GM12873 (cell line): ENCODE measurements around the gene MAPKAP1.

ENCODE experiments used
- TF ChIP-seq, protein P1 (sequence below): IDR thresholded peaks from 2 replicates; pipeline ENCODE4 v1.5.1; 2012; ENCODE audit warnings: low read depth, mild to moderate bottlenecking, moderate library complexity, low read length, control low read depth; ENCODE audit not compliant: insufficient read depth; ENCODE audit errors: missing control alignments

Gene MAPKAP1

DNA sequence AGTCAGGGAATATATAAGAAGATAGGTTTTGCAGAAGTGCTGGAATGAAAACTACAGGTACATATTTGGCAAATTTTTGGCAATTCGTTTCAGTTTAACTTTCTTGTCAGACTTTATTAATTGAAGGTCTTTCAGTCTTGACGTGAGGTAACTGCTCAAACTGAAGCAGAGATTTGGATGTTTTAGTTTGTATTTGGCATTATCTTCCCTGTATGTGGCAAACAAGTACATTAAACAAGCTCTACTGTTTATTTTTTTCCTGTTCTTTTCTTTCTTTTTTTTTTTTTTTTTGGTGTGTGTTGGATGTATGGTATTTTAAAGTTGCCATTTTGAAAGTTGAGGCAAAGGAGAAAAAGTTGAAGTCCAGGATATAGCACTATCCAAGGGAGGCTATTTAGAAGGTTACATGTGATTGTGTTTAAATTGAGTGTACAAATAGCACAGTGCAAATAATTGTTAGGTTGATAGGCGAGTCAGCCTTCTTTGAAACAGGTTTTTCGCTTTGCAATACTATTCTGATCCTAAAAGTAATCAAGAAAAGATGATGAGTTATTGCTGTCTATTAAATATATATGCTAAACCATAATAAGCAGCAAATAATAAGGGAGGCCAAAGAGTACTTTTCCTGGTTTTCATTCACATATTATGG lies 42.4 kb upstream of the MAPKAP1 start:
- TF ChIP-seq, protein P1, sequence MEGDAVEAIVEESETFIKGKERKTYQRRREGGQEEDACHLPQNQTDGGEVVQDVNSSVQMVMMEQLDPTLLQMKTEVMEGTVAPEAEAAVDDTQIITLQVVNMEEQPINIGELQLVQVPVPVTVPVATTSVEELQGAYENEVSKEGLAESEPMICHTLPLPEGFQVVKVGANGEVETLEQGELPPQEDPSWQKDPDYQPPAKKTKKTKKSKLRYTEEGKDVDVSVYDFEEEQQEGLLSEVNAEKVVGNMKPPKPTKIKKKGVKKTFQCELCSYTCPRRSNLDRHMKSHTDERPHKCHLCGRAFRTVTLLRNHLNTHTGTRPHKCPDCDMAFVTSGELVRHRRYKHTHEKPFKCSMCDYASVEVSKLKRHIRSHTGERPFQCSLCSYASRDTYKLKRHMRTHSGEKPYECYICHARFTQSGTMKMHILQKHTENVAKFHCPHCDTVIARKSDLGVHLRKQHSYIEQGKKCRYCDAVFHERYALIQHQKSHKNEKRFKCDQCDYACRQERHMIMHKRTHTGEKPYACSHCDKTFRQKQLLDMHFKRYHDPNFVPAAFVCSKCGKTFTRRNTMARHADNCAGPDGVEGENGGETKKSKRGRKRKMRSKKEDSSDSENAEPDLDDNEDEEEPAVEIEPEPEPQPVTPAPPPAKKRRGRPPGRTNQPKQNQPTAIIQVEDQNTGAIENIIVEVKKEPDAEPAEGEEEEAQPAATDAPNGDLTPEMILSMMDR, result no peak

DNA sequence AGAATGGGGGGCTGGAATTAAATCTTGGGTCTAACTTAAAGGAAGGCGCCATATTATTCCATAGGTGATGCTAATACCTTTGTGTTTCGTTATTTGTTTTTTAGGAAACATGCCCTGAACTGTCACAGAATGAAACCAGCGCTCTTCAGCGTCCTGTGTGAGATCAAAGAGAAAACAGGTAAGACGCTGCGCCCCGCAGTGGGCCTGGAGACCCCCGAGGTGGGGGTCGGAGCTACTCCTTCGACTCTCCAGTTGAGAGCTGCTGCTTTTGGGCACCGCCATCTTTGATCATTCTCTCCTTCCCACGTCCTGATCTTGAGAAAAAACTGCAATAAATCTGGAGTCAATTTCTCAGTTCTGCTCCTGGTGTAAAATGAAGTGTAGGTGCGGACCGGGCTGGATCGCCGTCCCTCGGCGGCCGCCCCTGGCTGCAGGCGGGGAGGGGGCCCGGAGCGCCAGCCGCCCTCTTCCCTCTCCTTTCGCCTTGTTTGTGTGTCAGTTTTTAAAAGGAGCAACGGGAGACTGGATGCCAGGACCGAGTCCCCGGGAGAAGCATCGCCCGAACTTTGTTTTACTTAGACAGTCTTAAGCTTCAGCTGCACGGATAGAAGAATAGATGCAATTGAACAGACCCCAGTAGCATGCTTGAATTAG lies 41.6 kb upstream of the MAPKAP1 start:
- TF ChIP-seq, protein P1, result no peak

DNA sequence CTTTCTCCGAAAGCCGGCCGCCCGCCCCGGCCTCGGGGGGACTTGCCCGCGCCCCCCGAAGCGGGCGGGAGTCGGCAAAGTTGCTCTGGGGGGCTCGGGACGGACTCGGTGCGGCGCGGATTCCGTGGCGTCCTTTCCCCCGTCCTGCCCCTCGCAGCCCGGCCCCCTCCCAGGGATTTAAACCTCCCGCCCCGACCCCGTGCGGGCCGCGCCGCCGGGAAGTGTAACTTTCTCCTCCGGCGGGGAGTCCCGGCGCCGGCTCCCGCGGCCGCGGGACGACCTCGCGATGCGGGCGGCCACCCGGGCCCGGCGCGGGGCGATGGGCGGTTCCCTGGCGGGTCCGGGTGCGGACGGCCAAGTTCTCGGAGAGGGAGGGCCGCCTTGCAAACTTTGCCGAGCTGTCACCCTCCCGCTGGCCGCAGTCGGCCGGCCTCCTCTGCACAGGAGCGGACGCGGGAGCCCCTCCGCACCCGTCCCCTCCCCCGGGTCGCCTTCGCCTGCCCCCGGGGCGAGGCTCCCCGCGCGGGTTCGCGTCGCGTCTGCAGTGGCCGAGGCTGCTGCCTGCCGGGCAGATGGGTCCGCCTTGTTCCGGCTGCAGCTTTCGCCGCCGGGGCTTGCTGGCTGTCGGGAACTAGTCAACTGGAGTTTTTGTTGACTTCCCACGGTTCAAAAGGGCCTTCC lies 40.9 kb upstream of the MAPKAP1 start:
- TF ChIP-seq, protein P1, result no peak

DNA sequence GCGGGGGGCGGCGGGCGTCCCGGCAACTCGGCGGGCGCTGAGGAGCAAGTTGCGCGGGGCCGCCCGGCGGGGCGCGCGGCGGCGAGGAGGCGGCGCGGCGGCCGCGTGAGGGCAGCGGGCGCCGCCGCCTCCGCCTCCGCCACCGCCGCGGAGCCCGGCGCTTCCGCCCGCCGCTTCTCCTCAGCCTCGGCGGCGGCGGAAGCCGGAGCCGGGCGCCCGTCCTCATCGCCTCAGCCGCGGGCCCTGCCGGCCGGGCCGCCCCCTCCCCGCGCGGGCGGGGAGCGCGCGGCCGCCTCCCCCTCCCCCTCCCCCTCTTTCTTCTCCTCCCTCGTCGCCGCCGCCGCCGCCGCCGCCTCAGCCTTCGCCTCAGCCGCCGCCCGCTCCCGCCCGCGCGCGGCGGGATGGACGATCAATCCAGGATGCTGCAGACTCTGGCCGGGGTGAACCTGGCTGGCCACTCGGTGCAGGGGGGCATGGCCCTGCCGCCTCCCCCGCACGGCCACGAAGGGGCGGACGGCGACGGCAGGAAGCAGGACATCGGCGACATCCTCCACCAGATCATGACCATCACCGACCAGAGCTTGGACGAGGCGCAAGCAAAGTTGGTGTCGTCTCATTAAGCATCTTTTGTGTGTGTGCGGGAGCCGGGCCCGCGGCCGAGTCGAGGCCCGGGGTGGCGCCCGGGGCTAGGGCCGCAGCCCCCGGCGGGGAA lies 40.2 kb upstream of the MAPKAP1 start, which contains the start of gene PBX3:
Gene PBX3 (plus strand): TSS at position 321 of the 712 bp plus-strand sequence.
- TF ChIP-seq, protein P1, result no peak

DNA sequence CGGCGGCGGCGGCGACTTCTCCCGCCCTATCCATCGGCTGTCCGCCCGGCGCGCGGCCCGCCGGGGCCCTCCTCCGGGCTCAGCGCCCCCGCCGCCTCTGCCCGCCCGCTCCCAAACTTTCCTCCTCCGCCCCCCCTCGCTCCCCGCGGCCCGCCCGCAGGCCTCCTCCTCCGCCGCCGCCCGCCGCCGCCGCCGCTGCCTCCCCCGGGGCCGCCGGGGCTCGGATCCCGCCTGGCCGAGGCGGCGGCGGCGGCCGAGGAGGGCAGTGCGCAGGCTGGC lies 39.7 kb upstream of the MAPKAP1 start:
- TF ChIP-seq, protein P1, result no peak

DNA sequence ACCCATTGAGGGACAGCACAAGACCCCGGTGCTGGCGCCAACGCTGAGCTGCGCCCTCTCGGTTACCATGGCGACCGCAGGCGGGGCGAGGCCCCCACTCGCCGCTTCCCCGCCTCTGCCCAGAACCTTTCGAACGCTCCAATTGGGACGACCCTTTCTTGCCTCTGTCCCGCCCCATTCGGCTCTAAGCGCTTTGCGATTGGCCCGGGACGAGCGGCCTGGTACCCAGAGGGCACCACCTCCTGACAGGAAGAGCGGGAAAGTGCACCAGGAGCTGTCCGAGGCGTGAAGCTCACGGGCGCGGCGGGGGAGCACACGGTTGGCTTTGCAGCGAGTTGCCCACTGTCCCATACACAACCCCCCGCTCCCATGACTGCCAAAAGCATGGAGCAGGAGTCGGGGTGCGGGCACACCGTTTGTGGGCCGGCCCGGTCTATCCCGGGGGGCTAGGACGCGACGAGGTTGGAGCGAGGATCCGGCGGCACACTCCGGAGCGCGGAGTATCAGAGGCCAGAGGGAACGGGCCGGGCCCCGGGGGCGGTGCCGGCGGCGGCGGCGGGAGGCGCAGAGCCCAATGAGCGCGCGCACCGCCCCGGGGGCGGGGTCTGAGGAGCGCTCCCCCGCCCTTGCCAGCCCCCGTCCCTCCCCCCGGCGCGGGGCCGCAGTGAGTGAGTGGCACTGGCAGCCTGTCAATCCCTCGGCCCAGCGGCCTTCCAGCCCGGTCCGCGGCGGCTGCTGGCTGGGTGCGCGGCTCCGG lies 39.2 kb upstream of the MAPKAP1 start:
- TF ChIP-seq, protein P1, result no peak
